SK-N-SH (cell line): ENCODE results near the gene QKI. TPM values are rescaled to one million over a fixed set of nuclear protein-coding genes. Genes with fewer than 3 reads are reported as not detected.

Experiments used
- CTCF ChIA-PET: fragments of 300-600, 350-600 bp; formaldehyde crosslinking; extraction: SDS; loops from one replicate; lab custom pipeline; 2021; lab: Yijun Ruan, JAX
- POLR2A ChIA-PET: fragments of 350-600 bp; sonication (Branson Sonifier 250); formaldehyde crosslinking; extraction: SDS; loops from one replicate; lab custom pipeline; 2020; ENCODE audit warnings: antibody characterized with exemption, inconsistent platforms; lab: Yijun Ruan, JAX
- DNase-seq: peaks from one replicate; pipeline ENCODE4 v3.0.0; 2012
- H2AFZ ChIP-seq: fragments of 200-600 bp; sonication (generic); 2 replicates; pipeline ENCODE4 v1.8.1; 2016; ENCODE audit warnings: antibody characterized with exemption, mild to moderate bottlenecking, low read depth
- H3F3A ChIP-seq: fragments of 200-600 bp; sonication (generic); replicated peaks from 2 replicates; pipeline ENCODE3; 2016; ENCODE audit warnings: antibody characterized with exemption, mild to moderate bottlenecking; ENCODE audit not compliant: insufficient read depth
- H3K27ac ChIP-seq, 2 experiments: fragments of 200-500 bp in 1 of 2; fragments of 200-600 bp in 1 of 2; sonication (Bioruptor generic) in 1 of 2; sonication (generic), shearing (Covaris generic) in 1 of 2; 2 replicates each; pipeline versions ENCODE4 v1.5.1 to v1.6.1; 2014 to 2016; ENCODE audit warnings: low read depth in 2 of 2, inconsistent platforms in 1 of 2, low read length in 1 of 2, mild to moderate bottlenecking in 1 of 2, mixed read lengths in 1 of 2
- H3K27me3 ChIP-seq: fragments of 200-600 bp; sonication (generic), shearing (Covaris generic); 2 replicates; pipeline ENCODE4 v1.6.1; 2016; ENCODE audit warnings: mixed run types; ENCODE audit not compliant: insufficient read depth
- H3K36me3 ChIP-seq, 2 experiments: fragments of 200-500 bp in 1 of 2; fragments of 200-600 bp in 1 of 2; sonication (Bioruptor generic) in 1 of 2; sonication (generic) in 1 of 2; replicated peaks in 1 of 2; 2 replicates each; pipeline versions ENCODE3 to v1.5.1; 2014 to 2016; ENCODE audit warnings: low read length in 1 of 2, mild to moderate bottlenecking in 1 of 2; ENCODE audit not compliant: insufficient read depth in 2 of 2, control insufficient read depth in 1 of 2
- H3K4me1 ChIP-seq, 2 experiments: fragments of 200-500 bp in 1 of 2; fragments of 200-600 bp in 1 of 2; sonication (Bioruptor generic) in 1 of 2; sonication (generic), shearing (Covaris generic) in 1 of 2; 2 replicates each; pipeline versions ENCODE4 v1.5.1 to v1.6.1; 2014 to 2016; ENCODE audit warnings: low read depth in 1 of 2, low read length in 1 of 2, mixed run types in 1 of 2; ENCODE audit not compliant: insufficient read depth in 2 of 2, control insufficient read depth in 1 of 2
- H3K4me2 ChIP-seq: fragments of 200-600 bp; sonication (generic), shearing (Covaris generic); 2 replicates; pipeline ENCODE4 v1.6.1; 2017; ENCODE audit warnings: mixed run types
- H3K4me3 ChIP-seq, 2 experiments: fragments of 200-500 bp in 1 of 2; fragments of 200-600 bp in 1 of 2; sonication (Bioruptor generic) in 1 of 2; sonication (generic), shearing (Covaris generic) in 1 of 2; 2 replicates each; pipeline versions ENCODE4 v1.5.1 to v1.8.1; 2014 to 2016; ENCODE audit warnings: low read depth in 2 of 2, inconsistent platforms in 1 of 2, low read length in 1 of 2, mild to moderate bottlenecking in 1 of 2, mixed read lengths in 1 of 2, moderate library complexity in 1 of 2
- H3K79me2 ChIP-seq: fragments of 200-600 bp; sonication (generic); 2 replicates; pipeline ENCODE4 v1.8.1; 2017; ENCODE audit warnings: mild to moderate bottlenecking; ENCODE audit not compliant: insufficient read depth
- H3K9ac ChIP-seq: fragments of 200-600 bp; sonication (generic); 2 replicates; pipeline ENCODE4 v1.6.1; 2017; ENCODE audit warnings: mixed run types
- H3K9me2 ChIP-seq: fragments of 200-600 bp; sonication (generic); 2 replicates; pipeline ENCODE4 v1.6.1; 2017; ENCODE audit warnings: mixed run types
- H3K9me3 ChIP-seq: fragments of 200-600 bp; sonication (generic); 2 replicates; pipeline ENCODE4 v1.6.1; 2017; ENCODE audit warnings: mixed run types, mild to moderate bottlenecking, moderate library complexity
- H4K20me1 ChIP-seq: fragments of 200-600 bp; sonication (generic); 2 replicates; pipeline ENCODE4 v1.6.1; 2017; ENCODE audit warnings: mild to moderate bottlenecking, mixed run types; ENCODE audit not compliant: insufficient read depth
- CHD2 ChIP-seq: fragments of 150-350 bp; IDR thresholded peaks from 2 replicates; pipeline ENCODE4 v1.6.1; 2018; ENCODE audit warnings: low read length; ENCODE audit not compliant: partially characterized antibody
- CTCF ChIP-seq: fragments of 200-600 bp; sonication (generic); IDR thresholded peaks from 2 replicates; pipeline ENCODE4 v1.6.1; 2017; ENCODE audit warnings: antibody characterized with exemption, mild to moderate bottlenecking, moderate library complexity
- FOSL2 ChIP-seq: IDR thresholded peaks from 2 replicates; pipeline ENCODE4 v1.4.0; 2012; ENCODE audit warnings: low read depth, mild to moderate bottlenecking, moderate library complexity, borderline replicate concordance
- FOXJ3 ChIP-seq: sonication (generic); formaldehyde crosslinking; IDR thresholded peaks from 2 replicates; pipeline ENCODE4 v1.5.1; 2020; ENCODE audit warnings: mild to moderate bottlenecking, missing genetic modification reagents
- MXI1 ChIP-seq: IDR thresholded peaks from 2 replicates; pipeline ENCODE4 v1.6.1; 2012; ENCODE audit warnings: mild to moderate bottlenecking, low read depth, low read length, improper control_type of control experiment
- NFIC ChIP-seq: IDR thresholded peaks from 2 replicates; pipeline ENCODE4 v1.4.0; 2012; ENCODE audit warnings: borderline replicate concordance
- REST ChIP-seq: IDR thresholded peaks from 2 replicates; pipeline ENCODE4 v1.6.1; 2012; ENCODE audit warnings: mild to moderate bottlenecking, low read depth, low read length, moderate library complexity
- RXRA ChIP-seq: IDR thresholded peaks from 2 replicates; pipeline ENCODE4 v1.4.0; 2012; ENCODE audit warnings: low read depth, mild to moderate bottlenecking, borderline replicate concordance
- SIN3A ChIP-seq: IDR thresholded peaks from 2 replicates; pipeline ENCODE4 v1.6.1; 2012; ENCODE audit warnings: low read depth, mild to moderate bottlenecking, low read length, moderate library complexity, borderline replicate concordance
- TAF1 ChIP-seq: IDR thresholded peaks from 2 replicates; pipeline ENCODE4 v1.6.1; 2012; ENCODE audit warnings: low read depth, mild to moderate bottlenecking, low read length, moderate library complexity, borderline replicate concordance
- TEAD4 ChIP-seq: IDR thresholded peaks from 2 replicates; pipeline ENCODE4 v1.4.0; 2012; ENCODE audit warnings: mild to moderate bottlenecking, borderline replicate concordance; ENCODE audit not compliant: insufficient read depth
- WGBS: methylation state at CpG from one replicate; pipeline ENCODE4 v1.1.6; 2017; ENCODE audit warnings: low lambda C conversion rate; 5-methylcytosine and 5-hydroxymethylcytosine counted together
- polyA plus RNA-seq, 3 experiments: library from polyadenylated mRNA; depleted of rRNA; stranded (reverse); fragments of >200 nt; gene quantifications; 2 replicates each; pipeline ENCODE4 v1.2.3, GENCODE V29; 2012
- TF ChIP-seq, protein P1 (sequence below): IDR thresholded peaks from 2 replicates; pipeline ENCODE4 v1.4.0; 2012; ENCODE audit warnings: low read depth, borderline replicate concordance

Gene QKI
- polyA plus RNA-seq, 1 of the 3 experiments (the other 2 are of a cell fraction), result 51.1 TPM

- H3K9me2 ChIP-seq, result no peaks in the 10 kb centered on the region
- H3K27ac ChIP-seq, result no peak overlapping the region
- H3K9ac ChIP-seq, result no peak overlapping the region
- no peak for DNase-seq
- H4K20me1 ChIP-seq, result peaks cover 49% of the 10 kb centered on the region
- no peaks in the 10 kb centered on the region for H3K9me3 ChIP-seq
- no peak overlapping the region for H3K4me2 ChIP-seq
- WGBS, result over 99% methylated on average over 3 of the region's 3 CpGs
- TF ChIP-seq MXI1 (no peak), FOSL2 (no peak), CTCF (no peak), SIN3A (no peak), TEAD4 (no peak), NFIC (no peak), FOXJ3 (CRISPR knock-in tag) (no peak), CHD2 (no peak), REST (no peak), TAF1 (no peak), RXRA (no peak)
- TF ChIP-seq, protein P1, sequence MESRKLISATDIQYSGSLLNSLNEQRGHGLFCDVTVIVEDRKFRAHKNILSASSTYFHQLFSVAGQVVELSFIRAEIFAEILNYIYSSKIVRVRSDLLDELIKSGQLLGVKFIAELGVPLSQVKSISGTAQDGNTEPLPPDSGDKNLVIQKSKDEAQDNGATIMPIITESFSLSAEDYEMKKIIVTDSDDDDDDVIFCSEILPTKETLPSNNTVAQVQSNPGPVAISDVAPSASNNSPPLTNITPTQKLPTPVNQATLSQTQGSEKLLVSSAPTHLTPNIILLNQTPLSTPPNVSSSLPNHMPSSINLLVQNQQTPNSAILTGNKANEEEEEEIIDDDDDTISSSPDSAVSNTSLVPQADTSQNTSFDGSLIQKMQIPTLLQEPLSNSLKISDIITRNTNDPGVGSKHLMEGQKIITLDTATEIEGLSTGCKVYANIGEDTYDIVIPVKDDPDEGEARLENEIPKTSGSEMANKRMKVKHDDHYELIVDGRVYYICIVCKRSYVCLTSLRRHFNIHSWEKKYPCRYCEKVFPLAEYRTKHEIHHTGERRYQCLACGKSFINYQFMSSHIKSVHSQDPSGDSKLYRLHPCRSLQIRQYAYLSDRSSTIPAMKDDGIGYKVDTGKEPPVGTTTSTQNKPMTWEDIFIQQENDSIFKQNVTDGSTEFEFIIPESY, result no peak
- H3K4me3 ChIP-seq, result no peak overlapping the region
- ChIA-PET CTCF (interaction anchor here (0.7 kb wide), 1 partner anchor 495 kb away, joined by 3 read pairs; no protein-coding TSS in a partner anchor), POLR2A (no interaction called here)
- H3F3A ChIP-seq, result peaks cover 13% of the 10 kb centered on the region
- peaks cover 100% of the 10 kb centered on the region for H3K79me2 ChIP-seq
- H3K4me1 ChIP-seq, result peaks cover 0 to 9% of the 10 kb centered on the region in 2 experiments; a peak in 2 of 4 replicates
- H2AFZ ChIP-seq, result no peak overlapping the region
- H3K36me3 ChIP-seq, result peaks cover 3 to 38% of the 10 kb centered on the region in 2 experiments
- H3K27me3 ChIP-seq, result no peaks in the 10 kb centered on the region
Measured at GRCh38 chr6:163461696-163462095, 47.2 kb downstream of the QKI start.
